NCI-H2081 (cell line): Measurements from ENCODE around the gene CD48.

Source experiments
- DNase-seq, 2 experiments: peaks; one replicate each; lab custom pipeline; 2025; lab: John Stamatoyannopoulos, UW

The CD48 gene

GRCh38 chr1:160634543-160635491 is 76.8 kb downstream of the CD48 start:
- no peak for DNase-seq

DNA sequence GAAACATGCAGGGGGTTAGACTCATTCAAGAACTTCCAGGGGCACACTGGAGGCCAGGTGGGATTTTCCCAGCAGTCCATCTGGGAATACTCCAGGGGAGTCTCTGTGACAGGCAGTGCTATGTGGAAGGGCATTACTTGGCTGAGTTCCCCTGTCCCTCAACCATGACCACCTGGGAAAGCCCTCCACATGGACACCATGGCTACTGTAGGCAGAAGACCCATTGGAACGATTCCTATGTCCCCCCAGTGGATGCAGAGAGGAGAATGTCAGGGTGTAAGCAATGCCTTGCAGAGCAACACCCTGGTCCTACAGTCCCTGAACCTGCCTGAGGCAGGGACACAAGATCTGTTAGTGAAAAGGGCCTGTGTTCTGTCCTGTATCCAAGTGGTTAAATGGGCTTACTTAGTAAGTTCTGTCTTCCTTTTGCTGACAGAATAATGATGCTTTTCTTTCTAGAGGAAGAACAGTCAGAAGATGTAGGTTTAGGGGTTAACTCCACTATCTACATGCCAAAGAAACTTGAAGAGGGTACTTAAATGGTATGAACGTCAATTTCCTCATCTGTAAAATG is 78.2 kb downstream of the CD48 start:
- DNase-seq = no peak

DNA sequence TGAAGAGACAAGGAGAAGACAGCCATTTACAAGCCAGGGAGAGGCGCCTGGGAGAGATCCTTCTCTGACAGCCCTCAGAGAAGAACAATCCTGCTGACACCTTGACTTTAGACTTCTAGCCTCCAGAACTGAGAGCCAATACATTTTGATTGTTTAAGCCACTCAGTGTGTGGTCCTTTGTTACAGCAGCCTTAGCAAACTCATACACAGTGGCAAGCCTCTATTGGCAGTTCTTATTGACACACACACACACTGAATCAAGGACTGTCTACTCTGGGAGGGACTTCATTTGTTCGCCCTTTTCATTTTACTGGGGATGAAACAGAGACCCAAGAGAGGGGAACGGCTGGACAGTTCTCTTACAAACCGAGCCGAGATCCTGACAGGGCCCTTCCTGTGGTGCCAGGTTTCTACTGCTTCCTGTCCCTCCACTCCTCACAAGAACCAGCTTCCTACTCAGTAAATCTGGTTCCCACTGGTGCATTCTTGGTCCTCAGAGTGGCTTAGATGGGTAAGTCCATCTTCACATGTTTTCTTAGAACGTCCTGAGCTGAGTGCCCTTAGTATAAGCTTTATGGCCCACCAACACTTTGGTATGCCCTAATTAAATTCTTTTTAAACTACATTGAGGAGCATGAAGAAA is 79.5 kb downstream of the CD48 start:
- no peak for DNase-seq

GRCh38 chr1:160630523-160631451 is 80.8 kb downstream of the CD48 start:
- no peak for DNase-seq

DNA sequence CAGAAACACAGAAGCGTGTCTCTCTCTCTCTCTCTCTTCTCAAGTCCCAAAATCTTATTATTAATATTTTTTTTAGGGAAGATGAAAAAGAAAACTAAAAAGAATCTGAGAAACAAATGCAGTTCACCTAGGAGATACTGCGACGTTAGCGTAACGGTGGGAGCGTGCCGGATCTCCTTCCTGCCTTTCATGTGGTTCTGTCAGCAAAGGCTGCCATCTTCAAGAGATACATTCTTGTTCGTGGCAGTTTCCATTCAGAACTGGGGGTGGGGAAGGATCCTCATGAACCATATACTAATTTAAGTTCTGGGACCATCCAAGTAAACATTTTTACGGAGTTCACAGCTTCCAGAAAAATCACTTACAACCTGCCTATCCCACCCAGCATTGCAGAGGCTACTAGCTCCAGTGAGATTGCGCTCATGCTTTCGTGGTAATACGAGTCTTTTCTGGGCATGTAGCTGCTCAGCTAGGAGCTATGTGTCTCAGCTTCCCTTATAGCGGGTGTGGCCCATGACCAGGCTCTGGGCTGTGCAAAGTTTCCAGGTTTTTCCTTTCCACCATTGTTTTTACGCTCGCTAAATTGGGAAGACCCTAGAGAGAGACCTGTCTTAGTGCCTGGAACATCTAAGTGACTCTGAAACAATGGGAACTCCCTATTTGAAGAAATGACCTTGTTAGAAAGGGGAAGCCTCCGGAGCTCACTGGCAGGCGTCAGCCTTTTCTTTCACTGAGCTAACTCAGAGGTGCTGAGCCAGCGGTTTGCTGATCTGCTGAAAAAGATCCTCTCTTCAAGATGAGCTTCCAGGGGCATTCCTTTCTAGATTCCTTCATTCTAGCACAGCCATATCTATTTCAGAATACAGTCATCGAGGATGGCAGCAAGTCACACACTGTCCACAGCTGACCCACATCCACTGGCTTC is 82.1 kb downstream of the CD48 start:
- DNase-seq = no peak

DNA sequence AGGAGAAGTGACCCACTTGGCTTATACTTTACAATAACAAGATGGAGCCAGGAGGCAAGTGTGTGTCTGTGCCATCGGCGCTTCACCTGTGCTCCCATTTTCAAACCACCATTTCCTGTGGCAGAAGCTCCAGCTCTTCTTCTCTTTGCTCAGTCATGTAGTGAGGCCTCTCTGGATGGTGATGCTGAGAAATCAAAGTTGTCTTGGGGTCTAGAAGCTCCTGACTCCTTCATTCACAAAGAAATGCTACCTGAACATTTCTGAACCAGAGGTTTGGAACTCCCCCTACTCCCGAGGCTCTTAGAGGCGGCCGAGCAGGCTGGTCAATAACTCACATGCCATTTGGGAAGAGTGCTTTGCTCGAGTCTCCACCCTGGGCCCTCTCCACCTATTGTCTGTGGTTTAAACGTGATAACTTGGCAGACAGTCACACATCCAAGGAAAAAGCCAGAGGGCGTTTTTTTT is 82.8 kb downstream of the CD48 start:
- no peak for DNase-seq
